ENCODE measurements around the gene DENND2A. TPM values are rescaled to one million over a fixed set of nuclear protein-coding genes. Genes with fewer than 3 reads are reported as not detected.

Gene DENND2A
- total and polyA plus RNA-seq, 2 of the 4 experiments (the other 2 are of a cell fraction), result 7.5 to 10.3 TPM

DNA sequence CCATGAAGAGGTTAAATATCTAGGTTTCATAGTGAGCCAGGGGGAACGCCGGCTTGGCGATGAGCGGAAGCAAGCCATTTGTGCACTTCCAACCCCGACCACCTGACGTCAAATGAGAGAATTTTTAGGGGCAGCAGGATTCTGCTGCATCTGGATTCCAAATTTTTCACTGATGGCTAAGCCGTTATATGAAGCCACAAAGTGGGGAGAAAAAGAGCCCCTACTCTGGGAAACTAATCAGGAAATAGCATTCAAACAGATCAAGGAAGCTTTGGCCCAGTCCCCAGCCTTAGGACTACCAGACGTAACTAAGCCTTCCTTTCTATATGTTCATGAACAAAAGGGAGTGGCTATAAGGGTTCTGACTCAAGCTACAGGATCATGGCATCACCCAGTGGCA, 19.2 kb upstream of the DENND2A start:
- Histone ChIP-seq H3K18ac (ENCODE audit: low read depth, low read length) (no peak overlapping the region), H3K9me1 (ENCODE audit: insufficient read depth, low read length) (no peaks in the 10 kb centered on the region), H3K4me3 (ENCODE audit: insufficient read depth, low read depth, low read length) (no peak overlapping the region), H3K9ac (ENCODE audit: low read depth, low read length) (no peak overlapping the region), H3K27ac (ENCODE audit: insufficient read depth, low read length) (no peak overlapping the region), H4K20me1 (ENCODE audit: insufficient read depth, low read length) (no peaks in the 10 kb centered on the region), H3K4me2 (ENCODE audit: low read depth, low read length) (no peak overlapping the region), H2BK15ac (ENCODE audit: low read depth, low read length) (no peak overlapping the region), H4K8ac (ENCODE audit: low read depth in 2 of 2, low read length in 2 of 2) (no peak overlapping the region), H3K23ac (ENCODE audit: low read depth, low read length) (0 out of 2 replicates have a peak overlapping the region, but pooled peaks have one; percentile 16), H2AK9ac (replicated peaks; ENCODE audit: low read depth, low read length, poor library complexity) (no peak overlapping the region), H3K56ac (ENCODE audit: extremely low read depth, insufficient read depth, low read length) (no peak overlapping the region), H4K5ac (ENCODE audit: low read depth, low read length) (no peak overlapping the region), H3K4me1 (ENCODE audit: control insufficient read depth, insufficient read depth, low read length) (peaks cover 4% of the 10 kb centered on the region; the same call in 1 of the 2 replicates), H3K4ac (ENCODE audit: low read depth, low read length) (no peak overlapping the region), H4K91ac (ENCODE audit: insufficient read depth, low read depth, low read length) (no peak overlapping the region), H3K27me3 (ENCODE audit: control insufficient read depth, insufficient read depth, low read length) (peaks cover 3% of the 10 kb centered on the region; the same call in 1 of the 2 replicates), H2BK20ac (ENCODE audit: low read depth, low read length) (no peak overlapping the region), H2BK5ac (ENCODE audit: low read depth, low read length, poor library complexity, severe bottlenecking) (no peak overlapping the region), H3K36me3 (ENCODE audit: control insufficient read depth, insufficient read depth, low read length) (no peaks in the 10 kb centered on the region), H2AFZ (replicated peaks; ENCODE audit: low read length, poor library complexity) (peak overlapping the region; percentile 53), H3K9me3 (ENCODE audit: control insufficient read depth, insufficient read depth, low read length) (no peaks in the 10 kb centered on the region), H3K79me1 (ENCODE audit: low read depth in 1 of 2, low read length in 2 of 2) (no peaks in the 10 kb centered on the region), H2AK5ac (ENCODE audit: low read depth, low read length) (no peak overlapping the region), H2BK120ac (ENCODE audit: low read depth, low read length) (no peak overlapping the region), H3K14ac (replicated peaks; ENCODE audit: low read depth, low read length) (no peak overlapping the region)
- dilution Hi-C loops (cut with HindIII; ENCODE audit: low sequenced_read_pairs, unreplicated experiment), result no loop called here
- ChIA-PET CTCF (interaction anchor here (0.7 kb wide), 1 partner anchor 468 kb away, joined by 3 read pairs; no protein-coding TSS in a partner anchor), POLR2A (ENCODE audit: unreplicated experiment) (no interaction called here)
- DNase-seq (peak; percentile 71), ATAC-seq (ENCODE audit: low read depth) (peak; percentile 10; the same call in 1 of the 2 replicates)
- intact Hi-C loops (cut with micrococcal nuclease), result no loop called here
- no TSS peak for BruUV-seq (replicated peaks)
- TF ChIP-seq RFX5 (IDR thresholded peaks at IDR 0.05; ENCODE audit: low read depth, low read length) (no peak), CEBPB (IDR thresholded peaks at IDR 0.05; ENCODE audit: low read depth, low read length) (no peak), CHD1 (IDR thresholded peaks at IDR 0.05; ENCODE audit: low read depth, low read length) (no peak), MAFK (IDR thresholded peaks at IDR 0.05; ENCODE audit: low read depth, low read length) (no peak), POLR2A (IDR thresholded peaks at IDR 0.05; ENCODE audit: low read depth, low read length) (no peak), BHLHE40 (IDR thresholded peaks at IDR 0.05; ENCODE audit: low read depth, low read length) (no peak)
- WGBS, 2 experiments (ENCODE audit: extremely low coverage in 2 of 2, insufficient read length in 1 of 2), result 46% methylated on average over 4 of the region's 8 CpGs; no CpG with 5 or more reads in 1 of the 2 experiments
- in situ Hi-C loops (cut with MboI; ENCODE audit: low sequenced_read_pairs), result no loop called here

Data from IMR-90 (cell line).